Measurements from ENCODE around the gene CCL18.
"Not testable (repeated sequence)": the region's sequence is repeated elsewhere in the genome, so short reads cannot be mapped to it uniquely, and the experiment has no call there.

The CCL18 gene

GRCh38 chr17:36070427-36070826 is 6.4 kb downstream of the CCL18 start:
- H3K4me3 ChIP-seq (ENCODE audit: low read depth, low read length): no peak overlapping the region
- no peak for DNase-seq (ENCODE audit: low read depth)
- no peak for TF ChIP-seq CTCF (conservative IDR thresholded peaks at IDR 0.05; ENCODE audit: low read depth, low read length)

GRCh38 chr17:36071751-36072150 is 7.7 kb downstream of the CCL18 start:
- no peak overlapping the region for H3K4me3 ChIP-seq (ENCODE audit: low read depth, low read length)
- no peak for TF ChIP-seq CTCF (conservative IDR thresholded peaks at IDR 0.05; ENCODE audit: low read depth, low read length)
- DNase-seq (ENCODE audit: low read depth): no peak

- peak; percentile 53 for DNase-seq (ENCODE audit: low read depth)
- H3K4me3 ChIP-seq (ENCODE audit: low read depth, low read length): no peak overlapping the region
- peak; percentile 77 for TF ChIP-seq CTCF (conservative IDR thresholded peaks at IDR 0.05; ENCODE audit: low read depth, low read length)
These were observed 8.5 kb downstream of the CCL18 start for GRCh38 chr17:36072431-36073121.

DNA sequence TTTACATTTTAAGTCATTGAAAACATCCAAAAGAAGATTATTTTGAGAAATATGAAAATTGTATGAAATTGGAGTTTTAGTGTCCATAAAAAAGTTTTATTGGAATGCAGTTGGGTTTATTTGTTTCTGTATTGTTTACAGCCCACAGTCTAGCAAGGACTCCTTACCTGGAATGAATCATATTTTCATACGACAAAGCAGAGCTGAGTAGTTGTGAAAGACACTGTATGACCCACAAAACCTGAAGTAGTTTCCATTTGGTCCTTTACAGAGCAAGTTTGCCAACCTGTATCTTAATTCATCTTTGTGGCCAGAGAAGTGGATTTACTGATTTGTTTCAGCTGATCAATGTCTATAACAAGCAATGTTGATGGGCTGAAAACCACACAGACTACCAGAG is 10.3 kb downstream of the CCL18 start:
- H3K4me3 ChIP-seq (ENCODE audit: low read depth, low read length): no peak overlapping the region
- no peak for TF ChIP-seq CTCF (conservative IDR thresholded peaks at IDR 0.05; ENCODE audit: low read depth, low read length)
- DNase-seq (ENCODE audit: low read depth): no peak

GRCh38 chr17:36081681-36082471 is 17.8 kb downstream of the CCL18 start:
- DNase-seq (ENCODE audit: low read depth); H3K4me3 ChIP-seq (ENCODE audit: low read depth, low read length): not testable (repeated sequence)

DNA sequence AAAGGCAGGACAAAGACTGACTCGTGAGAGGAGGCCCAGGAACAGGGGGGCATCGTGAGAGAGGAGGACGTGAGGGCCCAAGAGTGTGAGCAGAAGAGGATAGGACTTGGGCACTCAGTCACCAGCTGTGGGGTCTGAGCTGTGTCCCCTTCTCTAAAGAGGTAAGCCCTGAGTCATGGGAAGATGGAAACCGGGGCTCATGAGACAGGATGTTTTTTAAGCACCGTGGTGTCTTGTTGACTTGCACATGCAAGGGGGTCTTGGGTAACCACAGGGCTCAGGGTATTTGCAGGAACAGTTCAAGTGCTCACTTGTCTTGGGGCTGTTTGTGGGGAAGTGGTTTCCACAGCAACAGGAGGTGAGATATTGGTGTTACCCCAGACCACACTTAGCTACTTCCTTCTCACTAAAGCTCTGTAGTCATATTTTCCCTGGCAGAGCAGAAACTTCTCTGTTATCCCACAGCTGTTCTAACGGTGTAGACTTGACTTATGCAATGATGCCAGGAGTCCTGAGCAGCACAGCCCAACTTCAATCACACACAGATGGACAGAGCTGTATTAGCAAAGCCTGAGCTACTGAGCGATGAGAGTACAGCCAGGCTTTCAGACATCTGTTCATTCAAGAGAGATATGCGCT is 18.5 kb downstream of the CCL18 start:
- H3K4me3 ChIP-seq (ENCODE audit: low read depth, low read length): not testable (repeated sequence)

DNA sequence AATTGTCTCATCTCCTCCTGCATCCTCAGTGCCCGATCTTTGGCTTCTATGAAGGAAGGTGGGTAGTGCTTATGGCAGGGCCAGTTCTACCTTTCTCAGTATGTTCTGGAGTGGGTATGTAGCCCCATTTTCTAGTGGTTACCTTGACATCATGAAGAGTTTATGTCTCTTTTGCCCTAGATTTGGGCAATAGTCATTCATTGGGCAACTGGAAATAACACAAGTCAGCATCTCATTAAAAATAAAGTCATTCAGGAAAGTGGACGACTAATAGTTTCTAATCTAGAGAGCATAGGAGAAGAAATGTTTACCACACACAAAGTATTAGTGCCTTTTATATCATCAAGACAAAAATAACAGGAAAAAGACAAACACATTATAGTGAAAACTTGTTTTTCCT is 19.6 kb downstream of the CCL18 start:
- not testable (repeated sequence) for H3K4me3 ChIP-seq (ENCODE audit: low read depth, low read length); DNase-seq (ENCODE audit: low read depth)

More for the DNA sequence above, 18.5 kb downstream of the CCL18 start:
- DNase-seq (ENCODE audit: low read depth): not testable (repeated sequence)

- peak; percentile 41 for DNase-seq (ENCODE audit: low read depth)
- no peak for TF ChIP-seq CTCF (conservative IDR thresholded peaks at IDR 0.05; ENCODE audit: low read depth, low read length)
- no peak overlapping the region for H3K4me3 ChIP-seq (ENCODE audit: low read depth, low read length)
These were observed 21.7 kb downstream of the CCL18 start for GRCh38 chr17:36085765-36086164.
